ENCODE data around the gene MAP3K5.

DNA sequence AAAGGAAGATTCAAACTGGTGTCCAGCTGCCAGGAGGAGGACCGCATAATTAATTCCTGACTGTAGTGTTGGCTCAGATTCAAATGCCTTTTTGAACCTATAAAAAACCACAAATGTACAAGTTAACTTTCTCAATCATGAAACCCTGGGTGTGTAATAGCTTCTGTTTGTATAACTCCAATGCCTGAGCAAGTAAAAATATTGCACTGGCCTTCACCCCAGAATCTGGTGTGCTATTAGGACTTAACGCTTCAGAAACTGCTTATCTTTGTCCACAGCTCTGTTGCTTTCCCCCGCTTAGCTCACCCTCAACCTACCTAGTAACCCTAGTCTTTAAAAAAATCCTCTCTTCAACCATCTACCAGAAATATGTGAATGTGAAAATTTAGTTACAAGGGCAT lies 123.0 kb downstream of the MAP3K5 start:
- TF ChIP-seq, protein P1, sequence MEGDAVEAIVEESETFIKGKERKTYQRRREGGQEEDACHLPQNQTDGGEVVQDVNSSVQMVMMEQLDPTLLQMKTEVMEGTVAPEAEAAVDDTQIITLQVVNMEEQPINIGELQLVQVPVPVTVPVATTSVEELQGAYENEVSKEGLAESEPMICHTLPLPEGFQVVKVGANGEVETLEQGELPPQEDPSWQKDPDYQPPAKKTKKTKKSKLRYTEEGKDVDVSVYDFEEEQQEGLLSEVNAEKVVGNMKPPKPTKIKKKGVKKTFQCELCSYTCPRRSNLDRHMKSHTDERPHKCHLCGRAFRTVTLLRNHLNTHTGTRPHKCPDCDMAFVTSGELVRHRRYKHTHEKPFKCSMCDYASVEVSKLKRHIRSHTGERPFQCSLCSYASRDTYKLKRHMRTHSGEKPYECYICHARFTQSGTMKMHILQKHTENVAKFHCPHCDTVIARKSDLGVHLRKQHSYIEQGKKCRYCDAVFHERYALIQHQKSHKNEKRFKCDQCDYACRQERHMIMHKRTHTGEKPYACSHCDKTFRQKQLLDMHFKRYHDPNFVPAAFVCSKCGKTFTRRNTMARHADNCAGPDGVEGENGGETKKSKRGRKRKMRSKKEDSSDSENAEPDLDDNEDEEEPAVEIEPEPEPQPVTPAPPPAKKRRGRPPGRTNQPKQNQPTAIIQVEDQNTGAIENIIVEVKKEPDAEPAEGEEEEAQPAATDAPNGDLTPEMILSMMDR (IDR thresholded peaks at IDR 0.05), result no peak
- no peak for TF ChIP-seq EP300 (IDR thresholded peaks at IDR 0.05; ENCODE audit: low read depth)
